HEK293 (cell line): ENCODE data around the gene TMEM114.

ENCODE experiments used
- HOXA7 ChIP-seq: sonication (generic); formaldehyde crosslinking; IDR thresholded peaks from 2 replicates; pipeline ENCODE4 v1.8.1; 2022; ENCODE audit warnings: missing genetic modification reagents, borderline replicate concordance
- TF ChIP-seq, protein P1 (sequence below): fragments of 450-650 bp; formaldehyde crosslinking; IDR thresholded peaks from 2 replicates; pipeline ENCODE4 v1.5.1; 2016; ENCODE audit warnings: missing biosample characterization, missing genetic modification characterization

DNA sequence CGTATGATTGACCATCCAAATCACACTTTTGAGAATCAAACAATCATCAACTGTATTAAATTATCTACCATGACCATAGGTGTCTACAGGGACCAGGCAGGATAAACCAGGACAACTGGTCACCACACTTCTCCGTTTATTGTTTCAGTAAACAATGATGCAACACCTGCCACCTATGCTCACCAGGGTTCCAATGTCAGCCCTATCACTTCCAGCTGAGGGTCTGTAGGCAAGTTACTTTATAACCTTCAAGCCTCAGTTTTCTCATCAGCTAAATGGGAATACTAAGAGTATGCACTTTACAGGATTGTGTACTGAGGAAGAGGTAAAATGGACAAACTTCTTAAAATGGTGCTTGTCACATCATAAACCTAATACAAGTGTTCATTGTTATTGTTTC lies 14.9 kb downstream of the TMEM114 start:
- TF ChIP-seq HOXA7 (CRISPR knock-in tag): no peak
- TF ChIP-seq, protein P1, sequence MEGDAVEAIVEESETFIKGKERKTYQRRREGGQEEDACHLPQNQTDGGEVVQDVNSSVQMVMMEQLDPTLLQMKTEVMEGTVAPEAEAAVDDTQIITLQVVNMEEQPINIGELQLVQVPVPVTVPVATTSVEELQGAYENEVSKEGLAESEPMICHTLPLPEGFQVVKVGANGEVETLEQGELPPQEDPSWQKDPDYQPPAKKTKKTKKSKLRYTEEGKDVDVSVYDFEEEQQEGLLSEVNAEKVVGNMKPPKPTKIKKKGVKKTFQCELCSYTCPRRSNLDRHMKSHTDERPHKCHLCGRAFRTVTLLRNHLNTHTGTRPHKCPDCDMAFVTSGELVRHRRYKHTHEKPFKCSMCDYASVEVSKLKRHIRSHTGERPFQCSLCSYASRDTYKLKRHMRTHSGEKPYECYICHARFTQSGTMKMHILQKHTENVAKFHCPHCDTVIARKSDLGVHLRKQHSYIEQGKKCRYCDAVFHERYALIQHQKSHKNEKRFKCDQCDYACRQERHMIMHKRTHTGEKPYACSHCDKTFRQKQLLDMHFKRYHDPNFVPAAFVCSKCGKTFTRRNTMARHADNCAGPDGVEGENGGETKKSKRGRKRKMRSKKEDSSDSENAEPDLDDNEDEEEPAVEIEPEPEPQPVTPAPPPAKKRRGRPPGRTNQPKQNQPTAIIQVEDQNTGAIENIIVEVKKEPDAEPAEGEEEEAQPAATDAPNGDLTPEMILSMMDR (tag by site-specific recombination): no peak
